Glomerular endothelial cell (primary cell): ENCODE measurements around the gene IKZF1. TPM values are rescaled to one million over a fixed set of nuclear protein-coding genes. Genes with fewer than 3 reads are reported as not detected.

Experiments
- DNase-seq: peaks from one replicate; pipeline ENCODE4 v3.0.0-alpha.2; 2011; ENCODE audit warnings: low read depth, low spot score; ENCODE audit errors: extremely low read depth
- total RNA-seq: library from RNA; depleted of rRNA; stranded (reverse); fragments of >200 nt; gene quantifications from 2 replicates; pipeline ENCODE4 v1.2.3, GENCODE V29; 2015

IKZF1 gene
- total RNA-seq, 1 donor from 2014 or later: not detected

DNA sequence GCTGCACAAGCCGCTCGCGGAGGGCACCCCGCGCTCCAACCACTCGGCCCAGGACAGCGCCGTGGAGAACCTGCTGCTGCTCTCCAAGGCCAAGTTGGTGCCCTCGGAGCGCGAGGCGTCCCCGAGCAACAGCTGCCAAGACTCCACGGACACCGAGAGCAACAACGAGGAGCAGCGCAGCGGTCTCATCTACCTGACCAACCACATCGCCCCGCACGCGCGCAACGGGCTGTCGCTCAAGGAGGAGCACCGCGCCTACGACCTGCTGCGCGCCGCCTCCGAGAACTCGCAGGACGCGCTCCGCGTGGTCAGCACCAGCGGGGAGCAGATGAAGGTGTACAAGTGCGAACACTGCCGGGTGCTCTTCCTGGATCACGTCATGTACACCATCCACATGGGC, 95.6 kb downstream of the IKZF1 start:
- no peak for DNase-seq

DNA sequence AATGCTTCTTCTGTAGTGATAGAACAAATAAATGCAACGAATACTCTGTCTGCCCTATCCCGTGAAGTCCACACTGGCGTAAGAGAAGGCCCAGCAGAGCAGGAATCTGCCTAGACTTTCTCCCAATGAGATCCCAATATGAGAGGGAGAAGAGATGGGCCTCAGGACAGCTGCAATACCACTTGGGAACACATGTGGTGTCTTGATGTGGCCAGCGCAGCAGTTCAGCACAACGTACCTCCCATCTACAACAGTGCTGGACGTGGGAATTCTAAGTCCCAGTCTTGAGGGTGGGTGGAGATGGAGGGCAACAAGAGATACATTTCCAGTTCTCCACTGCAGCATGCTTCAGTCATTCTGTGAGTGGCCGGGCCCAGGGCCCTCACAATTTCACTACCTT, 99.9 kb downstream of the IKZF1 start:
- no peak for DNase-seq

DNA sequence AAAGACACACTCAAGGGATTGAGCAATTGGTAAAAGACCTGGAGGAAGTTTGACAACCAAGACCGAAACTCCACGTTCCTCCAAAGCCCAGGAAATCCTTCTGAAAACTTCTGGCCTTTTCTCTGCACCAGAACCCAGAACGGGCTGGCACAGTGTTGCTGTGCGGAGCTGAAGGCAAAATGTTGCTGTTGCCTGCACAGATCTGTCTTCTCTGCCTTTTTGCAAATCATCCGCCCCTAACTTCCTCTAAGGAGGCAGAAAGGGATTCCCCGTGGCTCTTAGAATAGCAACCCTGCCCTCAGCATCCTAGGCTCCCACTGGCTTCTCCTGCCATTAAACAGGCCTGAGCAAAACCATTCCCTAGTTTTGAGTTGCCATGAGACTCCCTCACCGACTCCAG, 100.7 kb downstream of the IKZF1 start:
- DNase-seq: no peak

DNA sequence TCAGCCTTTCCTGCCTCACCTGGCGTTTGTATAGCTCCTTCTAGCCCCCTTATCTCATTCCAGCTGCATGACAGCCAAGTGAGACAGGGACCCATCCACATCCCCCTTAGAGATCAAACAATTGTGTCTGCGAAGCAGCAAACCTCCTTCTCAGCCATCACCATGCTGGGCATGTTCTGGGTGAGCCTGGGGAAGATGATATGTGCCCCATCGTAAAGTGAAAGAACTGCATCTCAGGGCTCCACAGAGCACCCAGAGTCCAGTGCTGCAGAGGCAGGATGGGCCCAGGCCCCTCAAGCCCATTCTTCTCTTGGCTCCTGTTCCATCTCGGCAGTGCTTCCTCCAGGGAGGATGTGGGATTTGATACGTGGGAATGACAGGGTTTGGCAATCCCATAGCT, 102.4 kb downstream of the IKZF1 start:
- no peak for DNase-seq

DNA sequence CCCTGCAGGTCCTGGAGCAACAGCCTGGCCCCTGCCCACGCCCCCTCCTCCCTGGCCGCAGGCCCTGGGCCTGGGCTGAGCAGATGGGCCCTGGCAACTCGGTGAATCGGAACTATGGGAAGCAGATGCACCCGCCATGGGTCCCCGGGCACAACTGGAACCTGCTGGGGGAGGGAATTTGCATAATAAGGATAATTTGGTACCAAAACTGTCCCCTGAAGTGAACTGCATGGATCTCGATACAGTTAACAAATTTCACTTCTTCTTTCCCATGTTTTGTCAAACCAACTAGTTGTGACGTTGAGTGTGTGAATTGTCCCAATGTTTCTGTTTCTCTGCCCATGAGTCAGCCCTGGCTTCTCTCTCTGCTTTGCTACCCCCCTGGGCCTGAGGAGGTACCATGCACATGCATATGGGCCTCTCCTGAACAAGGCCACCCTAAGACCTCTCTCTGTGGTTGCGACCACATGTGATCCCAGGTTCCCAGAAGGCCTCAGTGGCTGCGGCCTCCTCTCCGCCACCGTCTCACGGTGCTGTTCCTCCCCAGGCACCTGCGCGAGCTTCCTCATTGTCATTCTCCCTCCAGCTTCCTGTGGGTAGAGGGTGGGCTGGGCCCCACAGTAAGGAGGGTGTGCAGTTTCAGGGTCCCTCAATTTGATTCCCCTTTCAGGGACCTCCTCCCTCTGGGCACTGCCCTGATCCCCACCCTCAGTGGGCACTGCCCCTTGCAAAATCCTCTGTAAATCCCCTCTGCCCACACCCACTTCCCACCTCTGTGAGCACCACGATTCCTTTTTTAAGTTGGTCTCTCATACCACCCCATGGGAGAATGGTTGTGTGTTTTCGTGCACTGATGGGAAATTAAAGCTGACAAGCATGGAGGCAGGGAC, 105.6 kb downstream of the IKZF1 start:
- no peak for DNase-seq

DNA sequence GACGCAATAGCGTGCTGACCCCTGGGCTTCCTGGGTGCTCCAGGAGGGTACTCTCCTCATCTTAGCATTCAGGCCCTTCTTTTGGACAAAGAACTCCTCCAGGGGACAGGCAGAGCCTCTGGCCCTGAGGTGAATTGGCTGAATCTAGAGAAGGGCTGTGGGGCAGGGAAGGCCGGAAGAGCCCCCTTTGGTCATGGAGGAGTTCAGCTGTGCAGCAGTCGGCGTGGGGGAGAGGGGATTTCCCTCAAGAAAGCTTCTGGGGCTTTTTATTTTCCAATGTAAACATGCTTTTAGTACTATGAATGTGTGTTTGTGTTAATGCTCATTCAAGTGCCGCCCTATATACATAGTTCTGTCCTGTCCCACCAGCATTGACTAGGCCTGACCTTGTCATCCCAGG, 106.8 kb downstream of the IKZF1 start:
- DNase-seq: no peak

DNA sequence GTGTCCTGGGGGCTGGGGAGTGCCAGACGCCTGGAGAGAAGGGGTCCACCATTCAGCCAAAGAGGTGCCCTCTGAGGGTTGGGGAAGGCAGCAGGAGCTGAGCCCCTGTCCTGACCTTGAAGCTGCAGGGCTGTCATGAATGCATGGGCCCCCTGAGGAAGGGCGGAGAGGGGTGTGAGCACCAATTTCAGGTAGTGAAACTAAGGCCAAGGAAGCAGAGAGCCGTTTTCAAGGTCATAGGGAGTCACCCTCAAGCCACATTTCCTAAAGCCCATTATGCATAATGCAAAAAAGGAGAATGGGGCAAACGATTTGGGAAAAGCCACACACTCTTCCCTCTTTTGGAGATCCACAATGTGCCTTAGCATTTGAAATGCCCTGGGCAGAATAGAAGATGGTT, 108.5 kb downstream of the IKZF1 start:
- DNase-seq: no peak

DNA sequence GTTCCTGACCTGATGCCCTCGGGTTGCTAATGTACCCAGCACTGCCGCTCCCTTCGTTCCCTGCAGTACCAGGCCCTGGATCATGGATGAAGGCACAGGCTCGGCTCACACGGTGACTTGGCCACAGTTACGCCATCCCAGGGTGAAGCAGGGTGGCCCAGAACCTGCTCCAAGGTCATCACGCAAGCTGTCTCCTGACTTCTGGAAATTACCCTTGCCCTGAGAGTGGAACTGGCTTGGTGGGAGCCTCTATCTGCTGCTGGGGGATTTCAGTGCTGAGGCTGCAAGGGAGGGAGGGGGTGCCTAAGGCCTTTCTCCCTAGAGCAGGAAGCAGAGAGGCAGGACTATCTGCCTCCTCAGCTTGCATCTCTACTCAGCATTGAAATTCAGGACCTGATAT, 109.0 kb downstream of the IKZF1 start:
- DNase-seq: no peak

DNA sequence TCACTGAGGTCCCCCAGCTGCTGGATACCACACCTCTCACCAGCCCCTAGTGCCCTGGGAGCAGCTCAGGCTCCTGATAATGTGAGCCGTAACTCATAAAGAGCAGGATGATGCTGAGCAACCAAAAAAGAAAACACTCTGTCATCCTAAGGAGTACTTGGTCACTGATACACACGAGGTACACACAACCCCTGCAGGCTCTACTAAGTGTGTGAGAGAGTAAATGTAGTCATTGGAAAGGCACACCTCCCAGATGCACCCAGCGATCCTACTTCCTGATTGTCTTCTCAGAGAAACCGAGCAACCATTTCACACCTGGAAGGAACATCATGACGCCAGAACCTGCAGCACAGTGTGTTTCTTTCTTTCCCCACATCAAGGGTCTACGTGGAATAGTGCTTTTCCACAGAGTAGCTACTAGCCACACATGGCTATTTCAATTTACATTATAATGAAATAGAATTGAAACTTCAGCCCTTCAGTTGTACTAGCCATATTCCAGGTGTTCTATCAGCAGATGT, 111.4 kb downstream of the IKZF1 start:
- DNase-seq: no peak

DNA sequence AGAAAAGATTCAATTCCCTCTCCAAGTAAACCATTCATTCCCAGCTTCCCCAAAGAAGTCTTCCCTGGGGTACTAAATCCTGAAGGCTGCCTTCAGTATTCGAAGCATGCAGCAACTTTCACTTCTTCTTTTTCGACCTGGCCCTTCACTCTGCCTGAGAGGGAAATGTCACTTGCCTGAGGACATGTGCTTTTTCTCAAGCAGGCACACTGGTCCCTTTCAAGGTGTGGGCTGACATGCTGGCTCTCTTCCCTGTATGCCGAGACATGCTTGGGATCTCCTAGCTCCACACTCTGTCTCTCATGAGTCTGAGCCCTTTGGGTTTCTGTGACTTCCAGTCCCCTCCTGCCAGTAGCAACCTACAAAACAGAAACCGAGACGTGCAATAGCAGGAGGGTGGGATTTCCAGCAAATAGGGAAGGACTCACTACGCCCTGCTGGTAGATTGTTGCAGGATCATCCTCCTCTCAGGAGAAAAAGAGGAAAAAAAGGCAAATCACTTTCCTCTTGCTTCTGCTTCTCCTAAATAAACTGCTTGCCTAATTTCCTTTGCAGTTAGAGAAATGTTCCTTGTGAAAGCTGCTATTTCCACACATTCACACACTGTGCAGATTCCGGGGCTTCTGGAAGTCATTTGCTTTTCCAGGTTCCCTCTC, 112.1 kb downstream of the IKZF1 start:
- no peak for DNase-seq

DNA sequence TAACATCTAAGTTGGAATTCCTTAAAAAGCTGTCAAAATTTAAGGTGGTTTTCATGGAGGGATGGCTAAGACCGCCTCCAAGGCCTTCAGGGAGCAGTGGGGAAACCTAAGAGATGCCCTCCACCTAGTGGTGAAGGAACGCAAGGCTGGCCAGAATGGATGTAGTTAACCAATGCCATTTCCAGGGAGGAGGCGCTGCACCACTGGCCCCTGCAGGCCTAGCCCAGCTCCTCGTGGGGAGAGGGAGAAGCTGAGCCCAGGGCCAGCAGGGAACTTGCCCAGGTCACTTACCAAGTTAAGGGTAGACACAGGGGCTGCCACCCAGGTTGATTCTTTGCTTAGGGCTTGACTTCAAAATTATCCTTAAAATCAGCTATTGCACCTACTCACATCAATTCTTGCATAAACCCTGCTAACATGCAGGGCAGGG, 113.6 kb downstream of the IKZF1 start:
- DNase-seq: peak; percentile 55

DNA sequence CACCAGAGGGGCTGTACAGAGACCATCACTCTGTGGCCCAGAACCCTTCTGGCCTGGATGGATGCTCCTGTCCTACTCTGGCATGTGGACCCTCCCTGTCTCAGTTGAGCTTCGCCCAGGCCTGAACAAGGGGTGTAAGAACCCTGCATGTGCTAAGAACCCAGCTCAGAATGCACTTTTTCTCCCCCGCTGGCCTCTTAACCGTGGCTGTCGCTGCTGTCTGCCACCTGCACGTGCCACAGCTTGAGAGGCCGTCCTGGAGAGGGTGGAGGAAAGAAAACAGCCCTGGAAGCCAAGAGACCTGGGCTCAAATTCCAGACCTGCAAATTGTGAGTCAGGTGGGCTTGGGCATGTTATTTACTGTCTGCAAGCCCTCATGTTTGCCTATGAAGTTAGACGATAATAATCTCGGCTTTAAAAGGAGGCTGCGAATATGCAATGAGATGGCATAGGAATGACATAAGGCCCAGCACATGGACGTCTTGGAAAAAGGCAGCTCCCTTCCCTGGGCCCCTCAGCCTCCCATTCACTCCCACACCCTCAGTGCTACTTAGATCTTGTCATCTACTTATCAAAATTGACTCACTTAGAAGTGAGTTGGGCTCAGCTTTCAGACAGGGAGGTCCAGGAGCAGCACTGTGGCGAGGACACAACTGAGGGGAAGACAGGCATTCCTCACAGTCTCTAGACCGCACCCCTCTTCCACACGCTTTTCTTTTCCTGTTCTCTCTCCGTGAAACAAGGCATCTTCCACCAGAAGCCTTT, 114.2 kb downstream of the IKZF1 start:
- no peak for DNase-seq

DNA sequence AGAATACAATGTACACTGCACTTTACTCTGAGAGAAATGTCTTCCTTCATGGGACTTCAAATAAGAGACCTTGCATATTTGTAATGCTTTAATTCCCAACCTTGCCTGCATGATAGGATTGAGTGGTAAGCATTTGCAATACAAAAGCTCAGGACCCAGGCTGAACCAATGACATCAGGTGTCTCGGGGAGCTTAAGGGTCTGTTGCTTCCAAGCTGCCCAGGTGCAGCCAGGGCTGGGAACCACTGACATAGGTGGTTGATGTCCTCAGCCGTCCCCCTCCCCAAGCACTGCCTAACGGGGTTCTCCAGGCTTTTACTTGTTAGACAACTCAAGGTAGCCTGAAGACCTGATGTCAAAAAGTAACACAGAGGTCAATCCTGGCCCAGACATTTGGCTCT, 116.5 kb downstream of the IKZF1 start:
- no peak for DNase-seq

DNA sequence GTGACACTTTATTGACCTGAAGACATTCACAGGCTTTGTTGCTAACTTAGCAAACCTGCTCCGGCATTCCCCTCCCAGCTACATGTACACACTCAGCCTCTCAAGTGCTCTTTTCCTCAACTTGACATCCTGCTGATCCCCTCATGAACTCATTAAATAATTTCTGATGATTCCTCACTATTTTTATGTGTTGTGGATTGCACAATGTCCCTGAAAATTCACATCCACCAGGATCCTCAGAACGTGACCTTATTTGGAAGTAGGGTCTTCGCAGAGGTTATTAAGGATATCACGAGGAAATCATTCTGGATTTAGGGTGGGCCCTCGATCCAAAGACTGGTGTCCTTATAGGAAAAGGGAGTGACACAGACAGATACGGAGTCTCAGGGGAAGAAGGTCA, 118.3 kb downstream of the IKZF1 start:
- no peak for DNase-seq

DNA sequence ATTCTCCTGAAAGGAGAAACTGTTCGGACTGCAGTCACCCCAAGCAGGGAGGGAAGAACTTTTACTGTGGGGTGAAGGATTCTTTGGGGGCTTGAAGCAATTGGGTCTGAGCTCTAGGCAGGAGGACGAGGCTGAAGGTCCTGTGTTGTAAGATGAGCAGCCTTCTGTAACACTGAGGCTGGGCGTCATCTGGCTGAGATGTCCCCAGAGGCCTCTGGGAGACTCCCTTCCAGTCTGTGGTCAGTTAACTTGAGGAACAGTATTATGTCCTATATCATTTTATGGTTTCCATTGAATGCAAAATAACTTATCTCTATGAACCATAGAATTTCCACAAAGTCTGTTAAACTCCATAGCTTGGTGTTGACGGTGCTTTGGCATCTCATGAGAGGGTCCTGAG, 119.3 kb downstream of the IKZF1 start:
- no peak for DNase-seq

DNA sequence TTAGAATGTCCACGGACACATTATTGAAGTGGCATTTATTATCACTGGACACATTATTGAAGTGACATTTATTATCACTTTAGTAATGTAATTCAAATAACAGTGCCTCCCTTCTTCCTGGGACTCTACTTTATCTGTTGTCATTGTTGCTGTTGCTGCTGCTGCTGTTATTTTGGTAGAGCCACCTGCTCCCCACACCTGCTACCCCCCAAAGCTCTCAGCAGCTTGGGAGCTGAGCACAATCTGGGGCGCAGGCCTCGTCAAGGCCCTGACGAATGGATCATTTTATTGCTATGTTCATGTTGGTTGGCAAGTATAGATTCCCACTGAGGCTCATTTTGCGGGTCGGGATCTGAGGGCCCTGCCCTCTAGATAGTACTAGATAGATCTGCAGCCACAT, 120.8 kb downstream of the IKZF1 start:
- DNase-seq: no peak

DNA sequence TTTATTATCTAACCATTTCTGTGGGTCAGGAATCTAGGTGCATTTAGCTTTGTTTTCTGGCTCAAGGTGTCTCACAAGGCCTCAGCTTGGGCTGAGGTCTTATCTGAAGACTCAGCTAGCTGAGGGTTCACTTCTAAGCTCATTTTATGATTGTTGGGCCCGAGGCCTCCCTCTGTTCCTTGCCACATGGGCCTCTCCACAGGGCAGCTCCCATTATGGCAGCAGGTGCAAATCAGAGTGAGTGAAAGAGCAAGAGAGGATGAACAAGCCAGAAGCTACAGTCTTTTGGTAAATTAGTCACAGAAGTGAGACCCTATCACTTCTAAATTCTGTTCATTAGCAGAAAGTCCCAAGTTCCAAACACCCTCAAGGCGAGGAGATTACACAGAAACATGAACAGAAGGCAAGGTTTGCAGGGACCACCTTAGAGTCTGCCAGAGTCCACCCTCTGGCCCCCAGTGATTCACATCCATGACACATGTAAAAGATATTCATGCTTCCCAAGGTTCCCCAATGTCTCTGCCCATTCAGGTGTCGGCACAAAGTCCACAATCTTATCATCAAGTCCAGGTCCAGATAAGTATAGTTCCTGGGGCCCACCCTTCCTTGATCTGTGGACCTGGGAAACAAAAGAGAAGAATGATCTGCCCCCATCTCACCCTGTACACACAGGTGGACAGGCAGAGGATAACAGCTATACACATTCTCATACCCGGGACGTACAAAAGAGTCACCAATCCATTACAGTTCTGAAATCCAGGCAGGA, 121.9 kb downstream of the IKZF1 start:
- no peak for DNase-seq

DNA sequence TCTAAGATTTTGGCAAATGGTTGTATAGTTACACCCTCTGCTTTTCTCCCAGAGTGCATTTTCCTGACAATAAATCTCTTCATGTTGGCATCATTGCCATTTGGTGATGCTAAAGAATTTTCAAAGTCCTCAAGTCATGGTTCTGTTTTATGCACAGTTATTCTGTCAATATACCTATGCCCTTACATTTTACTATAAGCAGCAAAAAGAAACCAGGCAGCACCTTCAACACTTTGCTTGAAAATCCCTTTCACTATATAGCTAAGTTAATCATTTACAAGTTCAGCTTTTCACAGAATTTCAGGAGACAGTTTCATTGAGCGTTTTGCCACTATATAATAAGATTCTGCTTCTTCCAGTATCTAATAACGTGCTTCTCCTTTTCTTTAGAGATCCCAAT, 123.0 kb downstream of the IKZF1 start:
- no peak for DNase-seq

DNA sequence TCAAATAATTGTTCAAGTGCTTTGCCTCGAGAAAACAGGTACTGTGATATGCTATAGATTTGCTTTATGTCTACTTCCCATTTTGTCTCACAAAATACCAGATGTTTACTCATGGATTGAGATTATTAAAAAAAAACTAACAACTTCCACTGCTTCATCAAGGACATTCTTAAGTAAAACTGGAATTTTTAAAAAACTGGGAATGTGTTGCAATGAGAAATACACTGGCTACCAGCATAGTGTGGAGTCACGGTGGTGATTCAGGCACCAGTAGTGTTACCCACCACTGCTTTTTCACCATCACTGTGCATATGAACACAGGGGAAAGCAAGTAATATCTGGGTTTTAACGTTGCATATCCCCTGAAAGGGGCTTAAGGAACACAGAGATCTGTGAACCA, 124.4 kb downstream of the IKZF1 start:
- DNase-seq: no peak

DNA sequence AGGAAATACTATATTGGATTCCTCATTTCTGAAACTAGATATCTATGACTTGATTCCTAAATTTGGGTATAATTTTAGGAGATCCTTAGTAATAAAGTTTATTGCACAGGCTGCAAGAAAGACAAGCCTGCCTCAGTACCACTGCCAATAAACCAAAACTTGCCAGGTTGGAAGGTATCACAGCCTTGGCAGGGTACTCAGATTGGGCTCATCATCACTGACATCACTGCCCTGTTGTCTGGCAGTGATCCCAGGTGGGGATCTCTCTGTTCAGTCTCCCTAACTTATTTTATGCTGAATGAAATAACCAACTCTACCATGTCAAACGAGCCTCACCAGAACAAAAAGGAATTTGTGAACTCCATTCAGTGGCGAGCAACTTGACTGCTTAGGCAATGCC, 126.8 kb downstream of the IKZF1 start:
- DNase-seq: no peak
